Fibroblast of pulmonary artery (primary cell): Measurements from ENCODE around the gene ARHGEF37.

Experiments used
- DNase-seq: peaks from one replicate; pipeline ENCODE4 v3.0.0-alpha.2; 2010; ENCODE audit warnings: low read depth
- H3K4me3 ChIP-seq: replicated peaks from 2 replicates; pipeline ENCODE4 v1.5.1; 2011; ENCODE audit warnings: low read depth, mild to moderate bottlenecking, control low read depth, low read length, moderate library complexity
- TF ChIP-seq, protein P1 (sequence below): IDR thresholded peaks from 2 replicates; pipeline ENCODE4 v1.5.1; 2011; ENCODE audit warnings: mild to moderate bottlenecking, control low read depth, low read length, inconsistent platforms; ENCODE audit errors: missing control alignments

The ARHGEF37 gene

DNA sequence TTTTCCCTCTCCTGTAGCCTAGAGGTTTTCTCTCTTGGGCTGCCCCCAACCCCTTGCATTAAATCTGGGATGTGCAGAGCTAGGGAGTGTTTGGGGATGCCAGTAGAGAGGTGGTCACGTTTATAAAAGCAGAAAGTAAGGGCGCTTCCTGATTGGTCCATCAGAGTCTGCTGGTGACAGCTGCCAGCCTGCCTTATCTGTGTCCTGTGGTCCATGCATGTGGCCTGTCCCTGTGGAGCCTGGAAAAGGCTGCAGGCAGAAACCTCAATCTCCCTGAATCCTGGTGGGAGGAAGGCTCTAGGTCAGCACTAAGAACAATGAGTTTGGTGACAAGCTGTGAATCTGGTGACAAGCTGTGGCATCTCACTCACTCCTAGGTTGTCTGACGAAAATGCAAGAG, 42.2 kb downstream of the ARHGEF37 start:
- TF ChIP-seq, protein P1, sequence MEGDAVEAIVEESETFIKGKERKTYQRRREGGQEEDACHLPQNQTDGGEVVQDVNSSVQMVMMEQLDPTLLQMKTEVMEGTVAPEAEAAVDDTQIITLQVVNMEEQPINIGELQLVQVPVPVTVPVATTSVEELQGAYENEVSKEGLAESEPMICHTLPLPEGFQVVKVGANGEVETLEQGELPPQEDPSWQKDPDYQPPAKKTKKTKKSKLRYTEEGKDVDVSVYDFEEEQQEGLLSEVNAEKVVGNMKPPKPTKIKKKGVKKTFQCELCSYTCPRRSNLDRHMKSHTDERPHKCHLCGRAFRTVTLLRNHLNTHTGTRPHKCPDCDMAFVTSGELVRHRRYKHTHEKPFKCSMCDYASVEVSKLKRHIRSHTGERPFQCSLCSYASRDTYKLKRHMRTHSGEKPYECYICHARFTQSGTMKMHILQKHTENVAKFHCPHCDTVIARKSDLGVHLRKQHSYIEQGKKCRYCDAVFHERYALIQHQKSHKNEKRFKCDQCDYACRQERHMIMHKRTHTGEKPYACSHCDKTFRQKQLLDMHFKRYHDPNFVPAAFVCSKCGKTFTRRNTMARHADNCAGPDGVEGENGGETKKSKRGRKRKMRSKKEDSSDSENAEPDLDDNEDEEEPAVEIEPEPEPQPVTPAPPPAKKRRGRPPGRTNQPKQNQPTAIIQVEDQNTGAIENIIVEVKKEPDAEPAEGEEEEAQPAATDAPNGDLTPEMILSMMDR = no peak
- DNase-seq = no peak
- no peak overlapping the region for H3K4me3 ChIP-seq

DNA sequence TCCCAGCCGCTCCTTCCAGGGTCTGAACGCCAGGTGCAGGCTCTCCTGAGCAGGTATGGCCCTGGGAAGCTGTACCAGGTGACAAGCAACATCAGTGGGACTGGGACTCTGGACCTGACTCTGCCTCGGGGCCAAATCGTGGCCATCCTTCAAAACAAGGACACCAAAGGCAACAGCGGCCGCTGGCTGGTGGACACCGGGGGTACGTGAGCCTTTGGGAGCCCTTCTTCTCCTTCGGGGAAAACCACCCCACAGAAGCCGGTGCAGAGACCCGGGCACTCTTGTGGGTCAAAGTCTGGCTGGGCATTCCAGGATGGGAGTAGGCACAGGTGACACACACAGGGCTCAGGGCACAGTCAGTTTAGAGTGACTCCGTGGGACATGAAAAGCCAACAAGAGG, 45.8 kb downstream of the ARHGEF37 start:
- H3K4me3 ChIP-seq = no peak overlapping the region
- TF ChIP-seq, protein P1 = no peak
- no peak for DNase-seq

DNA sequence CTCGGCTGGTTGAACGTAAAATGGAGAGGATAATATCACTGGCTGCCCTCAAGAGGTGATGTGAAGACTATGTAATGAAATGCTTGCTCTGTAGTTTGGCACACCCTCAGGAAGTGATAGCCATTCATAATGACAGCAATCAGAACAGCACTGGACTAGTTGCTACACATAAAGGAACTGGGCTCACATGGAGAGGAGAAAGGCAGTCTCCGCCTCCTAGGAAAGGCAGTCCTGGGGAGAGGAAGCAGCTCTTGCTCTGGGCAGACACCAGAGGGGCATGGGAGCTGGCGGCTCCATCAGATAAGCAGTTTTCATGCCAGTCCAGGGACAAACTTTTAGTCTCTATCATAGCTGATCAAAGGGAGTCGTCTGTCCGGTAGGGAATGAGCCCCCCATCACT, 46.9 kb downstream of the ARHGEF37 start:
- TF ChIP-seq, protein P1 = no peak
- peak; percentile 55 for DNase-seq
- H3K4me3 ChIP-seq = no peak overlapping the region

DNA sequence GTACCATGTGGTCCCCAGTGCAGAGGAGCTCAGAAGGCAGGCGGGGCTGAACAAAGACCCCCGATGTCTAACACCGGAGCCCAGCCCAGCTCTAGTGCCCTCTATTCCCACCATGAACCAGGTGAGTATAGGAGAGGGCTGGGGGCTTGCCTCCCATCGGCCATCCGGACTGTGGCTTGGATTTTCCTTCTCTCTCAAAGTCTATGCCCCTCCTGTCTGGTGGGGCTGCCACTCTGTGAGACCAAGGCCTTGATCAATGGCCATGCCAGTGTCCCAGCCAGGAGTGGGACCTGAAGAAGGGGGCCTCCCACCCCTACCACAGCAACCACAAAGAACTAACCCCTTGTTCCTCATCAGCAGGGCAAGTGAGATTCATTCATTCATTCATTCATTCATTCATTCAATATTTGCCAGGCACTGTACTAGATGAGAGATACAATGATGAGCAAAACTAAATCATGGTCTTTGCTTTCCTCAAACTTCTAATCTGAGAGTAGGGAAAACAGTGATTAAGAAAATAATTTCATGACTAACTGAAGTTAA, 47.6 kb downstream of the ARHGEF37 start:
- TF ChIP-seq, protein P1 = no peak
- no peak overlapping the region for H3K4me3 ChIP-seq
- no peak for DNase-seq

DNA sequence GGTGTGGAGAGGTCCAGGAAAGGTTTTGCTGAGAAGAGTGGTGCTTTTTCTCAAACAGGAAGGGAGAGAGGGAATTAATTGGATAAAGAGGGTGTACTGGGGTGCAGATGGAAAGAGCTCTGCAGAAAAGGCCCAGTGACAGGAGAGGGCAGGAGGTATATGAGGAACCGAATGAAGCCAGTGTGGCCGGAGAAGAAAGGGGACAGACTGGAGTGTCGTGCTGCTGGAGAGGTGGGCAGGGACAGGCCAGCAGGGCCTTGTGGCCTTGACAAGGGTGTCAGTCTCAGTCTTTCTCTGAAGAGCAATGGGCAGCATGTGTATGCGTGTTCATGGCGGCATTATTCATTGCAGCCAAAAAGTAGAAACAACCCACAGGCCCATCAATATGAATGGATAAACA, 48.1 kb downstream of the ARHGEF37 start:
- TF ChIP-seq, protein P1 = no peak
- DNase-seq = no peak
- H3K4me3 ChIP-seq = no peak overlapping the region

DNA sequence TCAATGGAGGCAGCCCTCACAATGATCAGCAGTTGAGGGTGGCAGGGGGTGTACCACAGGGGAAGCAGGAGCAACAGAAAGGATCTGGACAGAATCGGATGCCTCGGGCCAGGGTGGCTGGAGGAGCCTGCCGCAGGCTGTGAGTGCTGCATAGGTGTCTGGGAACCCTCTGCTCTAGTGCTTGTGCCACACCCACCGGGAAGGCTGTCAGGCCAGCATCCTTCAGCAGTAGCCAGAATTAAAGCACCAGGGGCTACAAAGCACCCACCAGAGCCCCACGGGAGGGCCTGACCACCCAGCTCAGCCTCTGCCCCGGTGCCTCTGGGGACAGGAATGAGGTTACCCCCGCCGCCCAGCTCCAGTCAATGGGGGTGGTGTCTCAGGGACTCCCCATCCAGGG, 49.0 kb downstream of the ARHGEF37 start:
- H3K4me3 ChIP-seq = no peak overlapping the region
- no peak for DNase-seq
- TF ChIP-seq, protein P1 = no peak

DNA sequence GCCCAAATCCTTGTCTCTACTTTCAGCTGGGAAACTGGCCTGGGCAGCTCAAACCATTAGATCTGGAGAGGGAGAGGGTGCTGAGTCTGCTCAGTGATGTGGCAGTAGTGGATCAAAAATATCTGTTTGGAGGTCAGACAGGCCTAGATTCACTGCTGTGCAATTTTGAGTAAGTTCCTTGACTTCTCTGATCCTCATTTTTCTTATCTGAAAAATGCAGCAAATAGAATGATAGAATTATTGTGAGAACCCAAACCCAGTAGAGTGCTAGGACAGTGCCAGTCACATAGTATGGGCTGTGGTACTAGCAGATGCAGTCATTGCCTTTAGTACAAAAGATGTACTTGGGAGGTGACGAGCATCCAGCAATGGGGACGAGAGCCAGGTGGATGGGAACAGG, 50.2 kb downstream of the ARHGEF37 start:
- TF ChIP-seq, protein P1 = no peak
- DNase-seq = no peak
- no peak overlapping the region for H3K4me3 ChIP-seq
